ENCODE data around the gene ZNF516. TPM values are rescaled to one million over a fixed set of nuclear protein-coding genes. Genes with fewer than 3 reads are reported as not detected.

The ZNF516 gene
- total RNA-seq, 1 donor from 2014 or later = 14.8 TPM

- H3K4me3 ChIP-seq (ENCODE audit: low read depth, low read length) = no peak overlapping the region
- TF ChIP-seq, protein P1, sequence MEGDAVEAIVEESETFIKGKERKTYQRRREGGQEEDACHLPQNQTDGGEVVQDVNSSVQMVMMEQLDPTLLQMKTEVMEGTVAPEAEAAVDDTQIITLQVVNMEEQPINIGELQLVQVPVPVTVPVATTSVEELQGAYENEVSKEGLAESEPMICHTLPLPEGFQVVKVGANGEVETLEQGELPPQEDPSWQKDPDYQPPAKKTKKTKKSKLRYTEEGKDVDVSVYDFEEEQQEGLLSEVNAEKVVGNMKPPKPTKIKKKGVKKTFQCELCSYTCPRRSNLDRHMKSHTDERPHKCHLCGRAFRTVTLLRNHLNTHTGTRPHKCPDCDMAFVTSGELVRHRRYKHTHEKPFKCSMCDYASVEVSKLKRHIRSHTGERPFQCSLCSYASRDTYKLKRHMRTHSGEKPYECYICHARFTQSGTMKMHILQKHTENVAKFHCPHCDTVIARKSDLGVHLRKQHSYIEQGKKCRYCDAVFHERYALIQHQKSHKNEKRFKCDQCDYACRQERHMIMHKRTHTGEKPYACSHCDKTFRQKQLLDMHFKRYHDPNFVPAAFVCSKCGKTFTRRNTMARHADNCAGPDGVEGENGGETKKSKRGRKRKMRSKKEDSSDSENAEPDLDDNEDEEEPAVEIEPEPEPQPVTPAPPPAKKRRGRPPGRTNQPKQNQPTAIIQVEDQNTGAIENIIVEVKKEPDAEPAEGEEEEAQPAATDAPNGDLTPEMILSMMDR (conservative IDR thresholded peaks at IDR 0.05; ENCODE audit: low read depth, low read length) = no peak
- no peak for DNase-seq (ENCODE audit: low read depth)
Observed at GRCh38 chr18:76412010-76412817, 82.8 kb downstream of the ZNF516 start.

DNA sequence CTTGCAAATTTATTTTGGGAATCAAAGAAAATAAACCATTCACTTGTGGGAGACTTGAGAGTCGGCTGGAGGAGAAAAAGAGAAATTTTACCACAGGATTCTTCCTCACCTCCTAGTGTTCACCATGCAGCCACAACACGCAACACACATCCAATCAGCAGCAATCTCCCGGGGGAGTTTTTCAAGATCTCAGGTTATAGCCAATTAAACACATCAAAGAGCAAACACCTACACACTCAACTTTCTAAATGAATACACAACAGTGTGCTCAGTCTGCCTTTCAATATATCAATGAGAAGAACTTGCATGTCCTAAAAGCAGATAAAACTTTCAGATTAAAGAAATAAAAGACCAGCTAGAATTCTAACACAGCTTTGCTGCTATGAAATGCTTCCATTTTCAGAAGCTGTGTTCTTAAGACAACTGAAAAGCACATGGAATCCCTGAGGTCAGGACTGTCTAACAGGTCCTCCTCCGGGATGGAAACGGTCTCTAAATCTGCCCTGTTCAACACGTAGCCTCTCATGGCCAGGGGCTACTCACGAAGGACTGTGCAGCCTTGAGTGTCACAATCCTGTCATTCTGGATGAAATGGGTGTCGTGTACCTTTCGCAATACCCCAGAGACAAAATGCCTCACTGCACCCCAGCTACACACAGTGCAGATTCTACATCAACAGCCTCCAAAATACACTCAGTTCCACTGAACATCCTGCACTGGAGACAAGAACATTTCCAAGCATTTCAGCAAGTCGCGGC lies 84.2 kb downstream of the ZNF516 start:
- H3K4me3 ChIP-seq (ENCODE audit: low read depth, low read length) = no peak overlapping the region

DNA sequence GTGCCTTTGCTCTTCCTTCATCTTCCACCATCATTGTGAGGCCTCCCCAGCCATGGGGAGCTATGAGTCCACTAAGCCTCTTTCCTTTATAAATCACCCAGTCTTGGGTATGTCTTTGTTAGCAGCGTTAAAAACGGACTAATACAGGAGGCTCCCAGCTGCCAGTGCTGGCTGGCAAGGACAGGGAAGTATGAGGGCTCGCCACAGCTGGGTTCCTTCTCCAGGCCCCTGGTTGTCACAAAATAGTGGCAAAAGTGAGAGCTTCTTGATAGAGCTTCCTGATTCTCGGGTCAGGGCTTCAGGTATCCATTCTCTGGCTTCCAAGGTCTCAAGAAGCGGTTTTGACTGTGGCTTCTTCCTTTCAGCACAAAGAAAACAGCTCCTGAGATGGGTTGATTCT lies 85.0 kb downstream of the ZNF516 start:
- DNase-seq (ENCODE audit: low read depth) = no peak
- TF ChIP-seq, protein P1 (conservative IDR thresholded peaks at IDR 0.05; ENCODE audit: low read depth, low read length) = no peak

More for the DNA sequence above, 84.2 kb downstream of the ZNF516 start:
- TF ChIP-seq, protein P1 (conservative IDR thresholded peaks at IDR 0.05; ENCODE audit: low read depth, low read length) = no peak
- DNase-seq (ENCODE audit: low read depth) = no peak

DNA sequence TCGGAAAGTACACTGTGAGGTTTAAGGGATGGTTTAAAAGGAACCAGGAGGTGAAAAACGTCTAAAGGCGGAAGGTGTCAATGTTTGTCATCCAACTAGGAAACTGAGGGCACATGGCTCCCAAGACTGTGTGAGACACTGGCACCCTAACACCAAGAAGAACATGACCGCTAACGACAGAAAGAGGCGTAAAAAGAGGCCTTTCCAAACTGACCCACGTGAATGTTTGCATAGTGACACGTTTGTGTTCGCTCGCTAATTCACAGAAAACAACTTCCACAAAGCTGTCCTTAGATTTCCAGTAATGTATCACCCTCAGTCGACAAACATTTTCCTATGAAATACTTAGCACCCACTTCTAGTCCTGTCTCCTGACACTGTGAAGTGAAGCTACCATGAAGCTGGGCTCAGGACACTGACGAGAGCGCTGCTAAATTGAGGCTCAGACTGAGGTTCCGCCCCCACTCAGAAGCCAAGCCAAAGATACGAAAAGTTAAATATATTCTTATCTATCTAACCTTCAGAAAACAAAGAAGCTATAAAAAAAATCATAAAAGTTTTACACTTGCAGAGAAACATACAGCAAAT lies 86.5 kb downstream of the ZNF516 start:
- TF ChIP-seq, protein P1 (conservative IDR thresholded peaks at IDR 0.05; ENCODE audit: low read depth, low read length) = no peak
- no peak overlapping the region for H3K4me3 ChIP-seq (ENCODE audit: low read depth, low read length)
- DNase-seq (ENCODE audit: low read depth) = no peak

More for the DNA sequence above, 85.0 kb downstream of the ZNF516 start:
- no peak overlapping the region for H3K4me3 ChIP-seq (ENCODE audit: low read depth, low read length)

DNA sequence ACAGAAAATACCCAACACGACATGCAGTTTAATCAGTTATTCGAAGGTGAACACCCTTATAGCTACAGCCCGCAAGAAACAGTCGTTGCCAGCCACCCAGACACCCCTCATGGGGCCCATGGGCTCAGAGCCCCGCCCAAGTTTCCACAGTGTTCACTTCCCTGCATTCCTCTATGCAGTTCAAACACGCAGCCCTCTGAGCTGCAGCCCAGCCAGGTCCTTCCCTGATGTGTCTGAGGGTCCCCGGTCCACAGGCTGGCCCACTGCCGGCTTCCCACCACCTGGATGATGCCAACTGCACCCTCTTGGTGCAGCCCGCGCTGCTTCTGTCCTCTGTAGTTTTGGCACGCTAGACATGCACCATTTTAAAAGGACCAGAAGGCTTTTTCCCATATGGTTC lies 87.4 kb downstream of the ZNF516 start:
- no peak overlapping the region for H3K4me3 ChIP-seq (ENCODE audit: low read depth, low read length)
- no peak for DNase-seq (ENCODE audit: low read depth)
- TF ChIP-seq, protein P1 (conservative IDR thresholded peaks at IDR 0.05; ENCODE audit: low read depth, low read length) = no peak

DNA sequence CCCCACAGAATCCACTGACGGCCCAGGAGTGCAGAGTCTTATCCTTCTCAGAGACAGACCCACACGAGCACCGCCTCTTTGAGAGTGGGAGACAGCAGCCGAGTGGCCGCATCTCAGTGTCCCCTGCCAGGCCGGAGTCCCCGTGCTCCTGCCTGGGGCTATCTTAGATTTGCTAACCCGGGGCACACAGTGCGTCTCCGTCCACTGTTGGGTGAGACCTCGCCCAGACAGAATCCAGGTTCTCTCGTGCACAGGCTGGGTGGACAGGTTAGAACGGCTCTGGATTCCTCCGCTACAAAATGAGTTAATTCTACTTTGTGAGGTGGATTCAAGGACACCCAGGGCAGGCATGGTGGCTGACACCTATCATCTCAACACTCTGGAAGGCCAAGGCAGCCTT lies 88.3 kb downstream of the ZNF516 start:
- no peak for DNase-seq (ENCODE audit: low read depth)
- TF ChIP-seq, protein P1 (conservative IDR thresholded peaks at IDR 0.05; ENCODE audit: low read depth, low read length) = no peak
- no peak overlapping the region for H3K4me3 ChIP-seq (ENCODE audit: low read depth, low read length)
